Smooth muscle cell of the brain vasculature (primary cell): ENCODE data around the gene OS9.
"Not testable (repeated sequence)": the region's sequence is repeated elsewhere in the genome, so short reads cannot be mapped to it uniquely, and the experiment has no call there.

ENCODE experiments used
- DNase-seq: peaks from one replicate; pipeline ENCODE4 v3.0.0-alpha.2; 2012; ENCODE audit warnings: low read depth, low spot score

Gene OS9

GRCh38 chr12:57694459-57695019 is 607 bp downstream of the OS9 start:
- DNase-seq: no peak

DNA sequence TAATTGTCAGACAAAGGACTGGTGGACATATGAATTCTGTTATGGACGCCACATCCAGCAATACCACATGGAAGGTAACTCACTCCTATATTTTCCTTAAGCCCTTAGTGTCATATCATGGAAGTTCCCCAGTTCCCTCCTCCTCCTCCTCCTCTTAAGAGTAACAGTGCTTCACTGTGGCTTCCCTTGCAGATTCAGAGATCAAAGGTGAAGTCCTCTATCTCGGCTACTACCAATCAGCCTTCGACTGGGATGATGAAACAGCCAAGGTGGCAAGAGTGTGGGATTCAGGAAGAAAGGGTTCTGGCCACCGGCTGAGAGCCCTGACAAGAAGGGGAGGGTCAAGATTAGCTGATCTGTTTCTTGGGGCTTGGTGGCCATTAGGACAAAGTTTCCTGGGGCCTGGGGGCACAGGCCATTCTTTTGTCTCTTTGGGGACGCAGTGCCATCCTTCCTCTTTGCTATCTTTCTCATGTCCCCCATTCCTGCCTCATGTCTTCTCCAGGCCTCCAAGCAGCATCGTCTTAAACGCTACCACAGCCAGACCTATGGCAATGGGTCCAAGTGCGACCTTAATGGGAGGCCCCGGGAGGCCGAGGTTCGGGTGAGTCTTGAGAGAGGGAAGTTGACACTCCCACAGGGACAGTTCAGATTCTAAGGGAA is 2.0 kb downstream of the OS9 start:
- no peak for DNase-seq

- DNase-seq: no peak
These were observed 3.1 kb downstream of the OS9 start for GRCh38 chr12:57697076-57697475.

DNA sequence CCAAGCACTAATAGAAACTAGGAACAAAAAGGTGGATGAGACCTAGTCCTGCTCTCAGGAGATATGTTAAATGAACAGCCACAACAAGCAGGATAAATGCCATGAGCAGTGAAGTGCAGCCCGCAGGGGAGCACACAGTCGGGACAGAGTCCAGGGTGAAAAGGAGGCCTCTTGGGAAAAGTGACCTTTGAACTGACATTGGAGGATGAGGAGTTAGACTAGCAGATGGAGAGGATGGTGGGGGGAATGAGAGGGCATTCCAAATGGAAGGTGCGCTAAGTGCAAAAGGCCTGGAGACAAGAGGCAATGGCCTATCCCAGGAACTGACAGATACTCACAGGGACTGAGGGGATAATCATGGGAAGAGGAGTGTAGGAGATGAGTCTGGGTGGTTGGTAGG is 4.5 kb downstream of the OS9 start:
- DNase-seq: no peak

DNA sequence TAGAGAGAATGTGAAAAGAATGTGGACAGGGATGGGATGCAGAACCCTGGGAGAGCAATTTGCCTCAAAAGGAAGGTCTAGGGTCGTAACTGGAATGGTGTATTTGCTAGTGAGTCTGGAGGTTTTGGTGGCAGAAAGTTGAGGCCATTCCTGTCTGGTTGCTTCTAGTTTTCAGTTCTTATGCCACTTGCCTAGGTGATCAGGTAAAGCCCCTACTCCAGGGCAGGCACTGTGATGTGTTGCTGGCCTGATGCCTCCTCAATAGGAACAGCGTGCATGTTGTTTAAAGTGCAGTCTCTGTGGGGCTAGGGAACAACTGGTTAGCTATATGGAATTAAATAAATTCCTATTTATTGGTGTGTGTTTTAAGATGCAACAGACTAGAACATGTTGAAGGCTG is 6.4 kb downstream of the OS9 start:
- no peak for DNase-seq

- DNase-seq: no peak
These were observed 13.3 kb downstream of the OS9 start for GRCh38 chr12:57707250-57707649.

DNA sequence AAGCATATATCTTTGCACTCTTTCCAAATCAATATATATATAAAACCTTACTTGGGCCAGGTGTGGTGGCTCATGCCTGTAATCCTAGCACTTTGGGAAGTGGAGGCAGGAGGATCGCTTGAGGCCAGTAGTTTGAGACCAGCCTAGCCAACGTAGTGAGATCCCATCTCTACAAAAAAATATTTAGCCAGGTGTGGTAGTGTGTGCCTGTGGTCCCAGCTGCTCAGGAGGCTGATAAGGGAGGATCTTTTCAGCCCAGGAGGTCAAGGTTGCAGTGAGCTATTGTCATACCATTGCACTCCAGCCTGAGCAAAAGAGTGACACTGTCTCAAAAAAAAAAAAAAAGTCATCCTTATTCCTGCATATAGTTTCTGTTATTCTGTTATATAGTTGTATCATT is 14.4 kb downstream of the OS9 start:
- DNase-seq: no peak

DNA sequence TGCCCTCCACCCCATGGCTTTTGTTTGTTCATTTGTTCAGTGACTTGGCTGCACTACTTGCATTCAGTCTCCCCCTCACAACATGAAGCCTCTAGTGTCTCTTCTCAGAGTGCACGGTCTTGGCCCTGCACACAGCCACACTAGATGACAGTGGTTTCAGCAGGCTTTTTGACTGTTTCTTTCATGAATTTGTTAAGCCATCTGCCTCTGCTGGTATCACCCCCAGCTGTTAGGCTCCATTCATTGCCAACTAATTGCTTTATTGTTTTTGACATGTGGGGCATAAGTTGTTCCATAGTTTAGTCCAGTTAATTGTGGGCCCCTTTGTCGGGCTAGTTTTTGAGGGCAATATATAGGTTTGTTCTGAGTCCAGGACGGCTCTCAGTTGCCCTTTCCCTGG is 18.8 kb downstream of the OS9 start:
- DNase-seq: no peak

GRCh38 chr12:57713209-57713608 is 19.3 kb downstream of the OS9 start:
- DNase-seq: no peak

GRCh38 chr12:57715036-57715748 is 21.3 kb downstream of the OS9 start:
- not testable (repeated sequence) for DNase-seq

GRCh38 chr12:57715786-57716185 is 21.9 kb downstream of the OS9 start:
- DNase-seq: no peak

DNA sequence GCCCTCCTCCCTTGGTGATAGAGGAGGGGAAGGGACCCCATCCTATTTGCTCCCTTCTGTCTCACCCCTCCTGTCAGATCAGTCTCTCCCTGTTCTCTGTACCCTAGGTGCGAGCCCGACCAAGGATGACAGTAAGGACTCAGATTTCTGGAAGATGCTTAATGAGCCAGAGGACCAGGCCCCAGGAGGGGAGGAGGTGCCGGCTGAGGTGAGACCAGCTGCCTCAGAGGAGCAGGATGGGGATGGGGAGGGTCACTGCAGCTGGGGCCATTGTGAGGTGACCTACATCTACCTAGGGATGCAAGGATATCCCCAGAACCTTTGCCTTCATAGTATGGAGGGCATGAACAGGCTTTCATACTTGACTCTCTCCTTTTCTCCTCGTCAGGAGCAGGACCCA is 22.4 kb downstream of the OS9 start:
- DNase-seq: no peak

DNA sequence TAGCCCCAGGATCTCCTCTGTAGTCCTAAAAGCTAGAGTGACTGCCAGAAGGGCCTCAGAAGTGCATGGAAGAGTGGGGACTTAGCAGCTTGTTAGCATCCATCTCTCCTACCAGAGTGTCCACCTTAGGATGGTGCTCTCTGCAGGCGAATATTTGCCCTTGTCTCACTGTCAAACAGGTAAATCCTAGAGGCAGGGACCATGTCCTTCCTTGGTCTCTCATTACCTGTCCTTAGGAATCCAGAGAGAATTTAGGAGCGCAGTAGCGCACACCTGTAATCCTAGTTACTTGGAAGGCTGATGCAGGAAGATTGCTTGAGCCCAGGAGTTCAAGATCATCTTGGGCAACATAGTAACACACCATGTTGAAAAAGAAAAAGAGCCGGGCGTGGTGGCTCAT is 23.2 kb downstream of the OS9 start:
- no peak for DNase-seq

DNA sequence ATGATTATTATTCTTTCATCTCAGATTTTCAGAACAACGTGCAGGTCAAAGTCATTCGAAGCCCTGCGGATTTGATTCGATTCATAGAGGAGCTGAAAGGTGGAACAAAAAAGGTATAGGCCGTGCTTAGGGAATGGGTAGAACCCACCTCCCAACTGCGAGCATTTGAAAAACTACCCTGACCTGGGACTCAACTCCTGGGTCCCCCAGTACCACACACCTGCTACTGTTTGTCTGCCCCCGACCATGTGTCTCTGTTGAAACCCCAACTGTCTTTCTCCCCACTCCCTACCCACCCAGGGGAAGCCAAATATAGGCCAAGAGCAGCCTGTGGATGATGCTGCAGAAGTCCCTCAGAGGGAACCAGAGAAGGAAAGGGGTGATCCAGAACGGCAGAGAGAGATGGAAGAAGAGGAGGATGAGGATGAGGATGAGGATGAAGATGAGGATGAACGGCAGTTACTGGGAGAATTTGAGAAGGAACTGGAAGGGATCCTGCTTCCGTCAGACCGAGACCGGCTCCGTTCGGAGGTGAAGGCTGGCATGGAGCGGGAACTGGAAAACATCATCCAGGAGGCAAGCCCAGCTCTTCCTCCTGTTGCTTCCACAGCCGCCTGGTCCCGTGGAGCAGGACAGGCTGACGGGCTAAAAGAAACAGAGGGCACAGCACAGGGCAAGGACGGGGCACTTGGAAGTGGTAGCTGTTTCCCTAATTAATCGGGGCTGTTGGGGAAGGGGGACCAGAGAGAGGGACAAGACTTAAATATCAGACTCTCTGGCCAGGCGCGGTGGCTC is 24.1 kb downstream of the OS9 start:
- no peak for DNase-seq

DNA sequence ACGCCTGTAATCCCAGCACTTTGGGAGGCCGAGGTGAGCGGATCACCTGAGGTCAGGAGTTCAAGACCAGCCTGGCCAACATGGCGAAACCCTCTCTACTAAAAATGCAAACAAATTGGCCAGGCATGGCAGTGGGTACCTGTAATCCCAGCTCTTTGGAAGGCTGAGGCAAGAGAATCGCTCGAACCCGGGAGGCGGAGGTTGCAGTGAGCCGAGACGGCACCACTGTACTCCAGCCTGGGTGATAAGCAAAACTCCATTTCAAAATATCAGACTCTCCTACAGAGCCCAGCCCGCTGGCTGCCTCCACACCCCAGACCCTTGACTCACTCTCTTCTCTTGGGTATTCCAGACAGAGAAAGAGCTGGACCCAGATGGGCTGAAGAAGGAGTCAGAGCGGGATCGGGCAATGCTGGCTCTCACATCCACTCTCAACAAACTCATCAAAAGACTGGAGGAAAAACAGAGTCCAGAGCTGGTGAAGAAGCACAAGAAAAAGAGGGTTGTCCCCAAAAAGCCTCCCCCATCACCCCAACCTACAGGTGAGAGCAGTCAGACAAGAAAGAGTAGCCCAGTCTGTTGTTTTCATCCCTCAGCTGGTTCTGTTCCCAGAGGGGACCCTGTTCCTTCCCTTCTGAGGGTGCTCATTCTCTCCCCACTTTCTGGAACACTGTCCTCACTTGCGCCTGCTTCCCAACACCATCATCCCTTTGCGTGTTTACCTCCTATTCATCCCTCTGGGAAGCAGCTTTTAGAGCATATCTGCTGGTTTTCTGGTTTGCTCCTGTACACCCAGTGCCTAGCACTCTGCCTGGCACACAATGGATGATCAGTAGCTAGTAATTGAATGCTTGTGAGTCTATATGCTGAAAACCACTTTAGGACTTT is 25.0 kb downstream of the OS9 start:
- DNase-seq: no peak

DNA sequence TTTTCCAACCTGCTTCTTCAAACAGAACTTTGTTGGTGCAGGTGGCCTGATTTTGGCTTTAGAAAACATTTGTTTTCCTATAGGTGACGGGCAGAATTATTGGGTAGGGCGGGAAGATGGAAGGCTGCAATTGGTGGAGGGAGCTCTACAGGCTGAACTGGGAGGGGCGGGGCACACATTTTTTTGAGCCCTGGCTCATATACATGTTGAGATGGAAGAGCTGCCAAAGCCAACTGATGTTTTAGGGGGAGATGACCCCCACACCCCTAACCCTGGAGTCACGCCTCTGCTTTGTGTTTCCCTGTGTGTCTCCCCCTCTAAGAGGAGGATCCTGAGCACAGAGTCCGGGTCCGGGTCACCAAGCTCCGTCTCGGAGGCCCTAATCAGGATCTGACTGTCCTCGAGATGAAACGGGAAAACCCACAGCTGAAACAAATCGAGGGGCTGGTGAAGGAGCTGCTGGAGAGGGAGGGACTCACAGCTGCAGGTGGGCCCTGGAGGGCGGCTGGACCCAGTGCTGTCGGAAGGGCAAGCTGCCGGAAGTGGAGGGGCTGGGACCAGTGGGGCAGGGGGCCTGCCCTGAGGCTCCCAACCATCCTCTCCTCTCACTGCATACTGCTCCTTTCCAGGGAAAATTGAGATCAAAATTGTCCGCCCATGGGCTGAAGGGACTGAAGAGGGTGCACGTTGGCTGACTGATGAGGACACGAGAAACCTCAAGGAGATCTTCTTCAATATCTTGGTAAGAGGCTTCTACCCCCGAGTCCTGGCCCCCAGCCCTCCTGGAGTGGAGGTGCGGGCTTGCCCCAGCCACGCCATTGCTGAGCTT is 26.1 kb downstream of the OS9 start:
- DNase-seq: no peak

DNA sequence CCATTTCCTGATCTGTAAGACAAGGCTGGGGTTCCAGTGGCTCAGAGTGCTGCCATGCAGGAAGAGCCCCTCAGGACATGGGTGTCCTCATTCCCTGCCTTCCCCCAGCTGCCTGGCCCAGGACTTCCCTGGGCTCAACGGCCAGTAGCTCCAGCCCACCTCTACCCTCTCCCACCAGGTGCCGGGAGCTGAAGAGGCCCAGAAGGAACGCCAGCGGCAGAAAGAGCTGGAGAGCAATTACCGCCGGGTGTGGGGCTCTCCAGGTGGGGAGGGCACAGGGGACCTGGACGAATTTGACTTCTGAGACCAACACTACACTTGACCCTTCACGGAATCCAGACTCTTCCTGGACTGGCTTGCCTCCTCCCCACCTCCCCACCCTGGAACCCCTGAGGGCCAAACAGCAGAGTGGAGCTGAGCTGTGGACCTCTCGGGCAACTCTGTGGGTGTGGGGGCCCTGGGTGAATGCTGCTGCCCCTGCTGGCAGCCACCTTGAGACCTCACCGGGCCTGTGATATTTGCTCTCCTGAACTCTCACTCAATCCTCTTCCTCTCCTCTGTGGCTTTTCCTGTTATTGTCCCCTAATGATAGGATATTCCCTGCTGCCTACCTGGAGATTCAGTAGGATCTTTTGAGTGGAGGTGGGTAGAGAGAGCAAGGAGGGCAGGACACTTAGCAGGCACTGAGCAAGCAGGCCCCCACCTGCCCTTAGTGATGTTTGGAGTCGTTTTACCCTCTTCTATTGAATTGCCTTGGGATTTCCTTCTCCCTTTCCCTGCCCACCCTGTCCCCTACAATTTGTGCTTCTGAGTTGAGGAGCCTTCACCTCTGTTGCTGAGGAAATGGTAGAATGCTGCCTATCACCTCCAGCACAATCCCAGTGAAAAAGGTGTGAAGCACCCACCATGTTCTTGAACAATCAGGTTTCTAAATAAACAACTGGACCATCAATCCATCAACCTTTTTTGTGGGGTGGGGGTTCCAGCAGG is 27.0 kb downstream of the OS9 start:
- no peak for DNase-seq

- not testable (repeated sequence) for DNase-seq
These were observed 28.1 kb downstream of the OS9 start for GRCh38 chr12:57721846-57722608.
